Lung (tissue), 12 donors: ENCODE measurements around the gene OPCML. TPM values are rescaled to one million over a fixed set of nuclear protein-coding genes. Genes with fewer than 3 reads are reported as not detected.

Experiments used
- ATAC-seq: fragments of 200-7000 bp; cut with Tn5 transposase; one replicate; pipeline ENCODE4 v1.9.1; 2020; ENCODE audit warnings: moderate number of reproducible peaks; ENCODE audit not compliant: insufficient read depth, low FRiP score
- DNase-seq, 3 donors: peaks; one replicate each; pipeline ENCODE4 v3.0.0-alpha.2; 2013 to 2017
- H3K27ac ChIP-seq, 2 donors: one replicate each; pipeline ENCODE4 v1.5.1; 2013; ENCODE audit warnings: mild to moderate bottlenecking in 2 of 2, moderate library complexity in 2 of 2, control low read depth in 1 of 2, inconsistent platforms in 1 of 2, low read depth in 1 of 2, low read length in 1 of 2
- H3K27me3 ChIP-seq, 3 donors: one replicate each; pipeline ENCODE4 v1.5.1; 2013; ENCODE audit warnings: low read length in 2 of 3; ENCODE audit not compliant: control insufficient read depth in 3 of 3, insufficient read depth in 3 of 3
- H3K36me3 ChIP-seq, 4 donors: one replicate each; pipeline ENCODE4 v1.5.1; 2013; ENCODE audit warnings: low read length in 4 of 4, mild to moderate bottlenecking in 1 of 4, moderate library complexity in 1 of 4; ENCODE audit not compliant: control insufficient read depth in 4 of 4, insufficient read depth in 4 of 4
- H3K4me1 ChIP-seq, 5 donors: one replicate each; pipeline ENCODE4 v1.5.1; 2013; ENCODE audit warnings: low read length in 5 of 5, mild to moderate bottlenecking in 2 of 5, moderate library complexity in 1 of 5; ENCODE audit not compliant: control insufficient read depth in 5 of 5, insufficient read depth in 5 of 5
- H3K4me3 ChIP-seq: one replicate; pipeline ENCODE4 v1.5.1; 2013; ENCODE audit warnings: mild to moderate bottlenecking, control low read depth, moderate library complexity
- H3K9ac ChIP-seq, 2 donors: one replicate each; pipeline ENCODE4 v1.5.1; 2013; ENCODE audit warnings: low read length in 2 of 2, control low read depth in 1 of 2; ENCODE audit not compliant: insufficient read depth in 1 of 2
- H3K9me3 ChIP-seq, 4 donors: one replicate each; pipeline ENCODE4 v1.5.1; 2013; ENCODE audit warnings: low read length in 3 of 4, mild to moderate bottlenecking in 1 of 4, moderate library complexity in 1 of 4; ENCODE audit not compliant: control insufficient read depth in 4 of 4, insufficient read depth in 3 of 4
- WGBS, 2 donors: extraction: QIAGEN DNeasy Blood & Tissue Kit; methylation state at CpG; one replicate each; pipeline ENCODE4 v1.1.7; 2013; 5-methylcytosine and 5-hydroxymethylcytosine counted together
- polyA plus RNA-seq, 2 donors: library from polyadenylated mRNA; stranded (reverse); fragments of 200-250 nt; gene quantifications; one replicate each; pipeline ENCODE4 v1.2.1, GENCODE V29; 2013
- total RNA-seq, 2 donors: library from RNA; depleted of rRNA in 1 of 2; stranded (reverse); fragments of >200 nt in 1 of 2; gene quantifications; one replicate each; pipeline ENCODE4 v1.2.1, GENCODE V29; 2014 to 2021
- TF ChIP-seq, protein P1 (sequence below): IDR thresholded peaks from 2 replicates; pipeline ENCODE4 v1.5.1; 2012; ENCODE audit warnings: mild to moderate bottlenecking; ENCODE audit errors: control extremely low read depth, extremely low read depth
- donor health status: control.
- donor health status: control.
- donor health status: Bipolar disorder and iron deficiency.
- donor health status: healthy.
- donor health status: DM: yes; HTN: yes; CAD: no.

The OPCML gene
- total and polyA plus RNA-seq, 4 donors: 0.49 to 0.74 TPM; not detected in 2

DNA sequence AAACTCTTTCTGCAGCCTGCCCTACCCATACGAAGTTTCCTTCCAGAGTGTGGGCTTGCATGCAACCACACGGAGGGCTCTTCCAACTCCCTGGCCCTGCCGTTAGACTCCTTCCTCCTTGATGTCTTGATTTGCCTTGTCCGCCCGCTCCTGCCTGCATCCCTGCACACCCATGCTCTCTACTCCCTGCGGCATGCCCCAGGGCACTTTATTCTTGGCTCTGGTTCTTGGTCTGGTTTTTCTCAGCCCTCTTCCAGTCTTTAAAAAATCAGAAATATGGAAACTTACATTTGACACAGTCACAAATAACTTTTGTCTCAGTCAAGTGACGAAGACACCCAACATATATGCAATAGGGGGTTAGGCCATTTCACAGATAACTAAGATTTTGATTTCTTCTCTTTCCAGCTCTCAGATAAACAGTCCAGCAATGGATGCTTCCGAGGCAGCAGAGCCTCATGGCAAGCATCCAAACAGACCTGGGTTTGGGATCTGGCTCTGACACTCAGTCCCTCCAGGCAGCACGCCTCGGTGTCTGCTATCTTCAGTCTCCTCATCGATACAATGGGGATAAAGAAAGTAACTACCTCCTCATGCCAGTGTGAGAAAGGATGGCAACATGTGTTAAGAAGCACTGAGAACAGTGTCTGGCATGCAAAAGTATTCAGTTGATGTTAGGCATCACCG is 15.7 kb upstream of the OPCML start:
- Histone ChIP-seq H3K4me1 (no peaks in the 10 kb centered on the region), H3K9me3 (peaks cover 0 to 4% (median 0%) of the 10 kb centered on the region in 4 donors), H3K9ac (no peak overlapping the region), H3K4me3 (no peak overlapping the region), H3K36me3 (no peaks in the 10 kb centered on the region), H3K27ac (no peak overlapping the region), H3K27me3 (no peaks in the 10 kb centered on the region)
- WGBS, 2 donors: 78 to 82% methylated on average over 12 of the region's 12 CpGs
- no peak for DNase-seq
- TF ChIP-seq, protein P1, sequence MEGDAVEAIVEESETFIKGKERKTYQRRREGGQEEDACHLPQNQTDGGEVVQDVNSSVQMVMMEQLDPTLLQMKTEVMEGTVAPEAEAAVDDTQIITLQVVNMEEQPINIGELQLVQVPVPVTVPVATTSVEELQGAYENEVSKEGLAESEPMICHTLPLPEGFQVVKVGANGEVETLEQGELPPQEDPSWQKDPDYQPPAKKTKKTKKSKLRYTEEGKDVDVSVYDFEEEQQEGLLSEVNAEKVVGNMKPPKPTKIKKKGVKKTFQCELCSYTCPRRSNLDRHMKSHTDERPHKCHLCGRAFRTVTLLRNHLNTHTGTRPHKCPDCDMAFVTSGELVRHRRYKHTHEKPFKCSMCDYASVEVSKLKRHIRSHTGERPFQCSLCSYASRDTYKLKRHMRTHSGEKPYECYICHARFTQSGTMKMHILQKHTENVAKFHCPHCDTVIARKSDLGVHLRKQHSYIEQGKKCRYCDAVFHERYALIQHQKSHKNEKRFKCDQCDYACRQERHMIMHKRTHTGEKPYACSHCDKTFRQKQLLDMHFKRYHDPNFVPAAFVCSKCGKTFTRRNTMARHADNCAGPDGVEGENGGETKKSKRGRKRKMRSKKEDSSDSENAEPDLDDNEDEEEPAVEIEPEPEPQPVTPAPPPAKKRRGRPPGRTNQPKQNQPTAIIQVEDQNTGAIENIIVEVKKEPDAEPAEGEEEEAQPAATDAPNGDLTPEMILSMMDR: no peak
- no peak for ATAC-seq

DNA sequence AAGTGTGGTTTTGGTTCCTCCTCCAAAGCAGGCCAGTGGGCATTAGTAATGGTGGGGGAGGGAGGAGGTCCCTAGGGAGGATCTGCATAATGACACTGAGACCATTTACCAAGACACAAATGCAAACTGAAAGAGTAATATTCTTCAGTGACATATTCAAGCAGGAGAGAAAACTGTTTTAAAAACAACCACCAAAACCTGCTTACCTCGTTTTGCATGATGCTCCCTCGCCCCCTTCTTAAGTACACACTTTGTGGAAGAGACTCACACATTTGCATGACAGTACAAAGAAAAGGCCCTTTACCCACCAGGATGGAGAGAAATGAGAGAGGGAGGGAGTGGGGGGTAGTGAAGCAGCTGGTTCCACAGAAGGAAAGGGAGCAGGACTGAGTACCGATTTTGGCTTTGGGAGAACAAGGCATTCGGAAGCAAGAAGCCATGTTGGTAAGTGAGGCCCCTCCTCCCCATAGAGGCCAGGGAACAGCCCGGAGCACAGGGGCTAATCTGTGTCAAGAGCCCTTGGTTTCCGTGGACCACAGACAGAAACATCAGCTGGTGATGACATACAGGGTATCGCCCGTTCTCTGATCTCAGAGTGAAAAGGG is 13.0 kb upstream of the OPCML start:
- H3K9me3 ChIP-seq: peaks cover 0 to 4% (median 0%) of the 10 kb centered on the region in 4 donors
- TF ChIP-seq, protein P1: no peak
- peaks cover 0 to 4% (median 0%) of the 10 kb centered on the region in 5 donors for H3K4me1 ChIP-seq
- no peak overlapping the region for H3K4me3 ChIP-seq
- no peak for DNase-seq
- H3K9ac ChIP-seq: no peak overlapping the region
- WGBS, 2 donors: 64 to 75% methylated on average over 8 of the region's 8 CpGs
- peaks cover 0 to 2% (median 0%) of the 10 kb centered on the region in 3 donors for H3K27me3 ChIP-seq
- no peak overlapping the region for H3K27ac ChIP-seq
- H3K36me3 ChIP-seq: no peaks in the 10 kb centered on the region
- ATAC-seq: no peak

DNA sequence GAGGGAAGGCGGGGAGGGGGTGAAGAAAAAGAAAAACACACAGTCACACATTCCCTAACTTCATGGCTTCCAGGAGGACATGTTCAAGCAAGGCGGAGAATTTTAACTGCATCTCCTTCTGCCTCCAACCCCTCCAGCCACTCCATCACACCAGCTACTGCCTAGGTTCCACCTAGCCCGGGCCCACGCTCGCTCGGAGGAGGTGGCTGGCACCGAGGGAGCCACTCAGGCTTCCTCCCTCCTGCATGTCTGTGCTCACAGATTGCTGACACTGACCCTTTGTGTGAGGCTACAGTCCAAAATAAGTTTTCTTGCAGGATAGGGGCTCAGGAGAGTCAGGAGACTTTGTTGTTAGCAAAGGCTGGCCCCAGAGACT is 9.4 kb upstream of the OPCML start:
- 73 to 79% methylated on average over 7 of the region's 7 CpGs for WGBS, 2 donors
- TF ChIP-seq, protein P1: no peak
- H3K9me3 ChIP-seq: peaks cover 0 to 1% (median 0%) of the 10 kb centered on the region in 4 donors
- H3K4me3 ChIP-seq: no peak overlapping the region
- no peaks in the 10 kb centered on the region for H3K36me3 ChIP-seq
- no peak for ATAC-seq
- no peak for DNase-seq
- peaks cover 0 to 2% (median 0%) of the 10 kb centered on the region in 3 donors for H3K27me3 ChIP-seq
- H3K9ac ChIP-seq: no peak overlapping the region
- no peak overlapping the region for H3K27ac ChIP-seq
- peaks cover 0 to 4% (median 0%) of the 10 kb centered on the region in 5 donors for H3K4me1 ChIP-seq
